WERI-Rb-1 (cell line): ENCODE data around the gene HSPH1.

Experiments
- DNase-seq: peaks from one replicate; pipeline ENCODE4 v3.0.0-alpha.2; 2020
- H3K27ac ChIP-seq: fragments of 250-450 bp; sonication (Bioruptor Pico); 2 replicates; pipeline ENCODE4 v1.5.1; 2020; ENCODE audit warnings: mild to moderate bottlenecking, moderate library complexity
- H3K27me3 ChIP-seq: fragments of 250-450 bp; sonication (Bioruptor Pico); 2 replicates; pipeline ENCODE4 v1.5.1; 2021; ENCODE audit warnings: mild to moderate bottlenecking, low read depth, moderate library complexity; ENCODE audit not compliant: insufficient read depth, severe bottlenecking
- H3K36me3 ChIP-seq: fragments of 250-450 bp; sonication (Bioruptor Pico); 2 replicates; pipeline ENCODE4 v1.5.1; 2020; ENCODE audit warnings: mild to moderate bottlenecking, moderate library complexity
- H3K4me3 ChIP-seq: 2 replicates; pipeline ENCODE4 v1.5.1; 2011; ENCODE audit warnings: low read depth, mild to moderate bottlenecking, control low read depth, low read length
- H3K9me3 ChIP-seq: fragments of 250-450 bp; sonication (Bioruptor Pico); 2 replicates; pipeline ENCODE4 v1.5.1; 2021; ENCODE audit warnings: mild to moderate bottlenecking, moderate library complexity; ENCODE audit not compliant: severe bottlenecking
- TF ChIP-seq, protein P1 (sequence below): IDR thresholded peaks from 2 replicates; pipeline ENCODE4 v1.5.1; 2011; ENCODE audit warnings: low read depth, mild to moderate bottlenecking, control low read depth, inconsistent platforms, low read length

HSPH1 gene

DNA sequence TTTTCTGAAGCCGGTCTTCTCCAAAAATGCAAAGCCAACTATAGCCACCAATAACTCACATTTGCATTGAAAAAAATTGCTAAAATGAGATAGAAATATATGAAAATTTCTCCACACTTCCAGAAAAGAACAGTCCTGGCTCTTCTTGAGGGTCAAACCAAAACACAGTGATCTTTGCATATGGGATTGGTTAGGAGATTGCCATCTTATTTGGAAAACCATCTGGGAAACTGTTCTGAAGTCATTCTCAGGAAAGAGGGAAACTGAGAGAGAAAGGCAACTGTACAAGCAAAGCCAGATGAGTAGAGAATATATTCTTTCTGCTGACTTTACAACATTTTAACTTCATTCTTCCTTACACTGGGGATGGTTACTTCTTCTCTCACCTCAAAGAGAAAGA lies 54.6 kb downstream of the HSPH1 start:
- DNase-seq: no peak
- Histone ChIP-seq H3K27me3 (no peaks in the 10 kb centered on the region), H3K4me3 (no peak overlapping the region), H3K27ac (no peak overlapping the region), H3K9me3 (no peaks in the 10 kb centered on the region), H3K36me3 (no peaks in the 10 kb centered on the region)
- TF ChIP-seq, protein P1, sequence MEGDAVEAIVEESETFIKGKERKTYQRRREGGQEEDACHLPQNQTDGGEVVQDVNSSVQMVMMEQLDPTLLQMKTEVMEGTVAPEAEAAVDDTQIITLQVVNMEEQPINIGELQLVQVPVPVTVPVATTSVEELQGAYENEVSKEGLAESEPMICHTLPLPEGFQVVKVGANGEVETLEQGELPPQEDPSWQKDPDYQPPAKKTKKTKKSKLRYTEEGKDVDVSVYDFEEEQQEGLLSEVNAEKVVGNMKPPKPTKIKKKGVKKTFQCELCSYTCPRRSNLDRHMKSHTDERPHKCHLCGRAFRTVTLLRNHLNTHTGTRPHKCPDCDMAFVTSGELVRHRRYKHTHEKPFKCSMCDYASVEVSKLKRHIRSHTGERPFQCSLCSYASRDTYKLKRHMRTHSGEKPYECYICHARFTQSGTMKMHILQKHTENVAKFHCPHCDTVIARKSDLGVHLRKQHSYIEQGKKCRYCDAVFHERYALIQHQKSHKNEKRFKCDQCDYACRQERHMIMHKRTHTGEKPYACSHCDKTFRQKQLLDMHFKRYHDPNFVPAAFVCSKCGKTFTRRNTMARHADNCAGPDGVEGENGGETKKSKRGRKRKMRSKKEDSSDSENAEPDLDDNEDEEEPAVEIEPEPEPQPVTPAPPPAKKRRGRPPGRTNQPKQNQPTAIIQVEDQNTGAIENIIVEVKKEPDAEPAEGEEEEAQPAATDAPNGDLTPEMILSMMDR: no peak

DNA sequence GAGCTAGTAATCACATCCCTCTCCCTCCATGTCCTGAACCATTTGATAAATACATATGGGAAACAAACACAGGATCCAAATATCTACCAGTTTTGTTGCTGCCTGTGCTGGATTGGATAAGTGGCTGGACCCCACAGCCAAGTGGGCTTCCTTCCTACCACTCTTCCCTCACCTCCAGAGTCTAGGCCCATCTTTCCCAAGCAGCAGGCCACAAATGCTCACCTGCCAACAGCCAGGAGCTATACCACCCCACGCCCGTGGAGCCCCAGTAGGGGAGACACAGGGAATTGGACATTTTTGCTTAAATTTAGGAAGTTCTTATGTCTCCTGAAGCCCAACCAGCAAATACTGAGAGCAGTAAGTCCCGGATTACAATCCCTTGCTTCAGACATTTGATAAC lies 55.8 kb downstream of the HSPH1 start:
- H3K36me3 ChIP-seq: no peaks in the 10 kb centered on the region
- no peaks in the 10 kb centered on the region for H3K27me3 ChIP-seq
- H3K27ac ChIP-seq: no peak overlapping the region
- DNase-seq: no peak
- H3K9me3 ChIP-seq: no peaks in the 10 kb centered on the region
- H3K4me3 ChIP-seq: no peak overlapping the region
- TF ChIP-seq, protein P1: no peak

DNA sequence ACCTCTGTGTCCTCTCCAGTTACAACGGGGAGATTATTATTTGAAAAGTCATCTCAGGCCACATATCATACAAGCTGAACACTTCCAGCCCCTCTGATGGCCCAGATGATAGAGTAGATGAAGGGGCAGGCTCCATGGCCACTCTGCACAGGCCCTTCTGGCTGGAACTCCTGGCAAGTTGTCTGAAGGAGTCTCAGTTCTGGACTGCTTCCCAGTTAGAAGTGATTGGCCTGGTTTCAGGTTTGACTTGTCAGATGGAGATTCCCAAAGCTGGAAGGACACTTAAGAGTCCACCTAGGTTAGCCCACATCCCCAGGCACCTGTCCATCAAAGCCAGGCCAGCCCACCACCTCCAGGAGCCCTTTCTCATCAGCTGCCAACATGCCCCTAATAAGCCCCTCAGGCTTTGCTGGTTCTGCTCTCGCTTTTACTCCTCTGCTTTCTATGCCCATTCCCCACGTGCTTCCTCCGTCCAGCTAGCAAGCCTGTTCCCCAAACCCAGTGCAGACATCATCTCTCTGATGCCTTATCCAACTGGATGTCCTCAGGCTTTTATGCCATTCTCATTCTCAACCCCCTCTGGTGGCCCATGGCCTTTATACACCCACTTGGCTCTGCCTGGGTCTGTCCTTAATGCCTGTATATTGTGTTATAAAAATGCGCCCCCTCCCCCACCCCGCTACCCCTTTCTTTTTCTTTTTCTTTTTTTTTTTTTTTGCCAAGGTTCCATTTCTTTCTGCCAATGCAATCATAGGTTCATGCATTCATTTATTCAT lies 56.5 kb downstream of the HSPH1 start:
- no peak for DNase-seq
- no peak overlapping the region for H3K4me3 ChIP-seq
- no peak overlapping the region for H3K27ac ChIP-seq
- H3K36me3 ChIP-seq: no peaks in the 10 kb centered on the region
- TF ChIP-seq, protein P1: no peak
- no peaks in the 10 kb centered on the region for H3K9me3 ChIP-seq
- no peaks in the 10 kb centered on the region for H3K27me3 ChIP-seq

GRCh38 chr13:31102905-31103304 lies 58.8 kb downstream of the HSPH1 start:
- no peaks in the 10 kb centered on the region for H3K27me3 ChIP-seq
- H3K36me3 ChIP-seq: no peaks in the 10 kb centered on the region
- TF ChIP-seq, protein P1: no peak
- no peaks in the 10 kb centered on the region for H3K9me3 ChIP-seq
- no peak for DNase-seq
- H3K27ac ChIP-seq: no peak overlapping the region
- no peak overlapping the region for H3K4me3 ChIP-seq

DNA sequence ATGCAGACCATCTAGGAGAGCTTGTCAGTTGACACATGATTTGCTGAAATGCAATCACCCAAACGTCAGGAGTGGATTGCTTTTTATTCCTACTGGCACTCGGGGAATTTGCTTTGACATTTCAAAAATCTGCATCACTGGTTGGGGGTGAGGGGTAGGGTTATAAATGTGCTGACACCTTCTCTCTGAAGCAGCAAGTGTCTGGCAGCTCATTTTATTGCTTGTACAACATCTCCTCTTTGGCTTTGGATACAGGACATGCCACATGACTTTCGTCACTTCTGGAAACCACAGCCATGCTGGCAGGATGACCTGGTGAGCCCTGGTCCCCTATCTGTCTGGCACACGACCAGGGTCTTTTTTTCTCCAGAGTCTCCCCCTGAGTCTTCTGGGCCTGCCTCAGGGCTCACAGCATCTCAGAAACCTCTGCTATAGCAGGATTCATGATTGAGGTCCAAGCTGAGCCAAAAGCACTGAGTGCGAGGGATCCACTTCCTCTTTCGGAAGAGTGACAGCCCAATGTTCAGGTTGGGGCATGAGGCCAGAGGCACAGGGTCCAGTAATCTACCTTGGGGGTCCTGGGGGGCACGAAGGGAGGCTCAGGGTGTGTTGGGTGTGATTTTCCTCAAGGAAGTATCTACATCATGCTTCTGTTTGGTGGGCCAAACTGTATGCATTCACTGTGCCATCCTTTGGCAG lies 60.1 kb downstream of the HSPH1 start:
- H3K27ac ChIP-seq: no peak overlapping the region
- no peaks in the 10 kb centered on the region for H3K27me3 ChIP-seq
- DNase-seq: no peak
- TF ChIP-seq, protein P1: no peak
- no peak overlapping the region for H3K4me3 ChIP-seq
- H3K36me3 ChIP-seq: no peaks in the 10 kb centered on the region
- no peaks in the 10 kb centered on the region for H3K9me3 ChIP-seq
